Pancreas (tissue), 10 donors: Measurements from ENCODE around the gene FAM20C. TPM values are rescaled to one million over a fixed set of nuclear protein-coding genes. Genes with fewer than 3 reads are reported as not detected.

Experiments used
- ATAC-seq, 4 donors: fragments of 200-7000 bp; cut with Tn5 transposase; one replicate each; pipeline versions ENCODE4 v1.8.0 to v1.9.1; 2020; ENCODE audit warnings: mild to moderate bottlenecking in 4 of 4, moderate library complexity in 4 of 4
- DNase-seq, 6 donors: peaks; one replicate each; pipeline ENCODE4 v3.0.0-alpha.2; 2020
- FAIRE-seq: peaks from 2 replicates; lab custom pipeline; 2012; peaks lifted over from hg19 to GRCh38; lab: Jason Lieb, UNC
- H3K27ac ChIP-seq, 4 donors: fragments of 200-600 bp; sonication (generic); 1 replicate in 3 of 4; 2 replicates in 1 of 4; pipeline versions ENCODE4 v1.5.0 to v1.8.0; 2020
- H3K27me3 ChIP-seq, 4 donors: fragments of 200-600 bp; one replicate each; pipeline ENCODE4 v1.8.0; 2021
- H3K36me3 ChIP-seq, 3 donors: fragments of 200-600 bp; sonication (generic) in 1 of 3; one replicate each; pipeline versions ENCODE4 v1.5.0 to v1.8.0; 2020 to 2021
- H3K4me1 ChIP-seq, 3 donors: fragments of 200-600 bp; one replicate each; pipeline ENCODE4 v1.8.0; 2021
- H3K4me3 ChIP-seq, 4 donors: fragments of 200-600 bp; sonication (generic) in 2 of 4; one replicate each; pipeline versions ENCODE4 v1.5.0 to v1.8.0; 2020 to 2021
- H3K9me3 ChIP-seq, 4 donors: fragments of 200-600 bp; one replicate each; pipeline ENCODE4 v1.8.0; 2021
- CTCF ChIP-seq, 4 donors: fragments of 200-600 bp; sonication (generic) in 3 of 4; IDR thresholded peaks; one replicate each; pipeline versions ENCODE4 v1.5.0 to v1.8.0; 2021; ENCODE audit warnings: antibody characterized with exemption in 4 of 4
- WGBS, 2 donors: extraction: QIAGEN DNeasy Blood & Tissue Kit; methylation state at CpG; one replicate each; pipeline ENCODE4 v1.1.7; 2013; 5-methylcytosine and 5-hydroxymethylcytosine counted together
- intact Hi-C, 3 donors: fragments of 100-400 bp; cut with DNase I; formaldehyde crosslinking; loops; one replicate each; pipeline versions ENCODE4 v1.11.1 to v1.14.2; 2022
- polyA plus RNA-seq, 2 donors: library from polyadenylated mRNA; stranded (reverse); fragments of 200-250 nt; gene quantifications; one replicate each; pipeline ENCODE4 v1.2.3, GENCODE V29; 2013
- total RNA-seq, 6 donors: library from RNA; stranded (reverse); fragmentation: NEBNext Ultra II Directional in 4 of 6; extraction: Animal tissue kit (Norgen Biotek cat#: 25700) in 4 of 6; gene quantifications; one replicate each; pipeline versions ENCODE4 v1.2.1 to v1.2.4, GENCODE V29; 2021 to 2023
- donor health status: healthy with polysubstance abuse.
- donor health status: DM: no; HTN: no; CAD: no; lungs with moderate emphysema.
- donor health status: DM: no; HTN: no; CAD: no.
- donor health status: control.
- donor health status: control.
- donor health status: Bipolar disorder and iron deficiency.
- donor health status: DM: yes; HTN: yes; CAD: no.
- donor health status: DM: no; HTN: no; CAD: no.
- donor health status: DM: no; HTN: no; CAD: no.
- donor health status: DM: yes; HTN: yes; CAD: no.

Gene FAM20C
- total and polyA plus RNA-seq, 8 donors: 8.9 to 43.1 (median 13.4) TPM

DNA sequence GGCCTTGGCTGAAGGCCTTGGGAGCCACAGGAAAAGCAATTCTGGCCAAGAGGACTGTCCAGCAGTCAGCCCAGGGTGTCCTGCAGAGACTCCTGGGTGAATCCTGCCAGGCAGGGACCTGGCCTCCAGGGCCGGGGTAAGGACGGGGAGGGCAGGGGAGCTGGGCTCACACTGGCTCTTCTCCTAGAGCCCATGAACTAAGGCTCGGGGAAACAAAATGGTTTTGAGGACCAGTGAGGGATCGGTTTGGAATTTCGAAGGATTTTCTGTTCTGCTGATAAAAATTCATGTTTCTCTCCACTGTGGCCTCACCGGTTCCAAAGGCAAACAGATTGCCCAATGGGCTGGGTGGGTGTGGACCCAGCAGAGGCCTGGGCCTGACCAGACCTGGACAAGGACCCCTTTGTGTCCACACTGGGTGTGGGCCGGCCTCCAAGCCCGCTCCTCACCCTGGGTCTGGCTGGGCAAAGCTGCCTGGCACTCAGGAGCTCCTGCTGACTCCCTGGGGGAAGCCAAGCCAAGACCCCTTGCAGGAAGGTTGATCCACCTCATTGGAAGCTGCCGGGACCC lies 27.3 kb downstream of the FAM20C start:
- 63 to 69% methylated on average over 9 of the region's 9 CpGs for WGBS, 2 donors
- no peaks in the 10 kb centered on the region for H3K36me3 ChIP-seq
- intact Hi-C loops: no loop called here
- H3K27ac ChIP-seq: peak overlapping the region; percentile 57 to 81 (median 68)
- peak; percentile 51 to 82 (median 79) for ATAC-seq
- FAIRE-seq: no peak
- peak in 3 of 6 donors; percentile 67 for DNase-seq
- no peaks in the 10 kb centered on the region for H3K4me1 ChIP-seq
- H3K27me3 ChIP-seq: no peaks in the 10 kb centered on the region
- no peak for TF ChIP-seq CTCF (IDR thresholded peaks at IDR 0.05)
- no peak overlapping the region for H3K4me3 ChIP-seq
- no peaks in the 10 kb centered on the region for H3K9me3 ChIP-seq

DNA sequence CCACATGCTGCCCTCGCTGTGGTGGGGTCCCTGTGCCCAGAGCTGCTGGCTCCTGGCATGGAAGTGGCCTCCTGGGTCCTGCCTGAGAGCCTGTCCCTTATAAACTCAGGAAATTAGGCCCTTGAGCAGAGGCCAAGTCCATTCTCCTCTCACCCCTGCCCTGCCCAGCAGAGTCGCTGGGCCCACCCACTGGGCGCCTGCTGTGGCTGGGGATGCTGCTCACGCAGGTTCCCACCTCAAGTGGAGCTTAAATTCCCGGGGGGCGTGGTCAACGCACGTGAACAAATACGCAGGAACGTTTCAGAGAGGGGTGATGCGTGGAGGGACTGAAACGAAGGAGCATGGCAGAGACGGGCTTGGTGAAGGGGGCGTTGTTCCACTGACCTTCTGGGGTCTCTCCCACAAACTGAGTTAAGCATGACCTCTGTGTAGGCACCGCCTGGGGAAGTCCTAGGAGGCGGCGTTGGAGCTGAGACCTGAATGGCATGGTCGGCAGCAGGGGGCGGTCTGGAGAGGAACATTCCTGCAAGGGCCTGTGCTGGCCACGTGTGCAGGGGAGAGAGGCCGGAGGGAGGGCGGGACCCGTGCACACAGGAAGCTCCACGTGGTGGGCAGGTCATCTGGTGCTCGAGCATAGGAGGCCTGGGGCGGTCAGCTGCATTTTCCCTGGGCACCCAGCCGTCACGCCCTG lies 27.9 kb downstream of the FAM20C start:
- intact Hi-C loops: no loop called here
- H3K4me3 ChIP-seq: no peak overlapping the region
- H3K4me1 ChIP-seq: no peaks in the 10 kb centered on the region
- no peak for TF ChIP-seq CTCF (IDR thresholded peaks at IDR 0.05)
- 58 to 69% methylated on average over 27 to 28 of the region's 28 CpGs for WGBS, 2 donors
- H3K36me3 ChIP-seq: no peaks in the 10 kb centered on the region
- ATAC-seq (peak in 3 of 4 donors; percentile 25 to 60 (median 34)), DNase-seq (no peak), FAIRE-seq (no peak)
- no peaks in the 10 kb centered on the region for H3K9me3 ChIP-seq
- peak overlapping the region; percentile 57 to 81 (median 68) for H3K27ac ChIP-seq
- no peaks in the 10 kb centered on the region for H3K27me3 ChIP-seq

DNA sequence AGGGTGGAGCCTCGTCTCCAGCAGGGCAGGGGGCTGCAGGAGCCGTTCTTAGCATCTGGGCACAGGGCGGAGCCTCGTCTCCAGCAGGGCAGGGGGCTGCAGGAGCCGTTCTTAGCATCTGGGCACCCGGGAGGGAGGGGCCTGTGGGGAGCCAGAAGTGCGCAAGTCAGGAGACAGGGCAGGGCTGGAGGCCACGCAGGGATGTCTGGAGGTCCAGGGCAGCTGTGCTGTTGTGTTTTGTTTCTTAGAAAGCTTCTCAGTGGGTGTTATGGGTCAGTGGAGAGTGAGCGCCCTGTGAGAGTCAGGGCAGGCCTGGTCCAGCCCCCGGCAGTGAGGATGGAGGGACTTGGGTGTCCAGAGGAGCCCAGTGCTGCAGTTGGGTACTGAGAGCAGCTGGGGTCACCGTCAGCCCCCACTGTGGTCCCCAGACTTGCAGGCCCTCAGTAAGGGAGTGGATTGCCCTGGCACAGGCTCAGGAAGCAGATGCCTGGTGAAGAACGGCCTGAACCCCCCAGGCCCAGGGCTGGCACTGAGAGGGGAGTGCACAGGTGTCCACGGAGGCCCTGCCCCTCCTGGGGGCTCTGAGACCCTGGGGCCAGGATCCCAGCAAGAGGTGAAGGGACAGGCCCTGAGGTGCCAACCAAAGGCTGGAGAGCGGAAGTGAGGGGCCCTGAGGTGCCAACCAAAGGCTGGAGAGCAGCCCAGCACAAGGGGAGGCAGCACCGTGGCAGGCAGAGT lies 29.8 kb downstream of the FAM20C start:
- no peak for ATAC-seq
- intact Hi-C loops: no loop called here

GRCh38 chr7:222716-223041 lies 30.3 kb downstream of the FAM20C start:
- Histone ChIP-seq H3K9me3 (no peaks in the 10 kb centered on the region), H3K4me3 (no peak overlapping the region), H3K4me1 (no peaks in the 10 kb centered on the region), H3K27ac (no peak overlapping the region), H3K27me3 (no peaks in the 10 kb centered on the region), H3K36me3 (no peaks in the 10 kb centered on the region)
- FAIRE-seq: no peak
- no peak for DNase-seq
- no peak for ATAC-seq
- intact Hi-C loops: no loop called here
- TF ChIP-seq CTCF (IDR thresholded peaks at IDR 0.05): no peak
- WGBS, 2 donors: 85 to 86% methylated on average over 10 of the region's 10 CpGs

More for the DNA sequence above, 29.8 kb downstream of the FAM20C start:
- WGBS, 2 donors: 82 to 88% methylated on average over 10 to 15 of the region's 15 CpGs
- Histone ChIP-seq H3K36me3 (no peaks in the 10 kb centered on the region), H3K27ac (no peak overlapping the region), H3K9me3 (no peaks in the 10 kb centered on the region), H3K27me3 (no peaks in the 10 kb centered on the region), H3K4me1 (no peaks in the 10 kb centered on the region), H3K4me3 (no peak overlapping the region)
- FAIRE-seq (no peak), DNase-seq (no peak)
- TF ChIP-seq CTCF (IDR thresholded peaks at IDR 0.05): no peak
